Muscle layer of colon (tissue), 2 donors: ENCODE data around the gene SERPINE2.

Experiments
- H3K27ac ChIP-seq: one replicate; pipeline ENCODE4 v1.7.0; 2013; ENCODE audit warnings: low read depth, mild to moderate bottlenecking, low read length, moderate library complexity
- H3K27me3 ChIP-seq, 2 donors: one replicate each; pipeline ENCODE4 v1.7.0; 2013; ENCODE audit warnings: low read length in 2 of 2, mild to moderate bottlenecking in 2 of 2; ENCODE audit not compliant: insufficient read depth in 2 of 2, control insufficient read depth in 1 of 2
- H3K36me3 ChIP-seq: one replicate; pipeline ENCODE4 v1.7.0; 2013; ENCODE audit warnings: mild to moderate bottlenecking, low read length; ENCODE audit not compliant: insufficient read depth
- H3K4me1 ChIP-seq: one replicate; pipeline ENCODE4 v1.7.0; 2013; ENCODE audit warnings: mild to moderate bottlenecking, low read length; ENCODE audit not compliant: insufficient read depth
- H3K4me3 ChIP-seq, 2 donors: one replicate each; pipeline ENCODE4 v1.7.0; 2013; ENCODE audit warnings: low read length in 2 of 2, low read depth in 1 of 2, mild to moderate bottlenecking in 1 of 2, moderate library complexity in 1 of 2
- H3K9ac ChIP-seq: one replicate; pipeline ENCODE4 v1.7.0; 2013; ENCODE audit warnings: low read length
- H3K9me3 ChIP-seq: one replicate; pipeline ENCODE4 v1.7.0; 2013; ENCODE audit warnings: mild to moderate bottlenecking, low read length
- donor health status: abdominal sarcoma.
- donor health status: Adenocarcinoma of cecum.

The SERPINE2 gene

DNA sequence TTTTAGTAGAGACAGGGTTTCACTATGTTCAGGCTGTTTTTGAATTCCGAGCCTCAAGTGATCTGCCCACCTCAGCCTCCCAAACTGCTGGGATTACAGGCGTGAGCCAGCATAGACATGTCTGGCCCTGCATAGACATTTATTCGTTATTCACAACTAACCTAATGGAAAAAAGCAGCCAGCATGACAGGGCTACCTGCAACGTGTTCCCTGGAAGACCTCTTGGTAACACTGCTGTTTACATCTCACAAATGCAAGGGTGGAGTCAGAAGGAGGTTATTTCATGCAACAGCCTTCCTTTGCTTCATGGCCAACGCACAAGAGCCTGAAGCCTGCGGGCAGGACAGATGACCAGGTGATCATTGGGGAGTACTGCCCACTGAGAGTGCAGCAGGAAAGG lies 9.2 kb downstream of the SERPINE2 start:
- H3K9me3 ChIP-seq, result no peaks in the 10 kb centered on the region
- no peaks in the 10 kb centered on the region for H3K4me1 ChIP-seq
- H3K27me3 ChIP-seq, result no peaks in the 10 kb centered on the region
- H3K27ac ChIP-seq, result no peak overlapping the region
- H3K9ac ChIP-seq, result no peak overlapping the region
- H3K4me3 ChIP-seq, result no peak overlapping the region
- H3K36me3 ChIP-seq, result no peaks in the 10 kb centered on the region

DNA sequence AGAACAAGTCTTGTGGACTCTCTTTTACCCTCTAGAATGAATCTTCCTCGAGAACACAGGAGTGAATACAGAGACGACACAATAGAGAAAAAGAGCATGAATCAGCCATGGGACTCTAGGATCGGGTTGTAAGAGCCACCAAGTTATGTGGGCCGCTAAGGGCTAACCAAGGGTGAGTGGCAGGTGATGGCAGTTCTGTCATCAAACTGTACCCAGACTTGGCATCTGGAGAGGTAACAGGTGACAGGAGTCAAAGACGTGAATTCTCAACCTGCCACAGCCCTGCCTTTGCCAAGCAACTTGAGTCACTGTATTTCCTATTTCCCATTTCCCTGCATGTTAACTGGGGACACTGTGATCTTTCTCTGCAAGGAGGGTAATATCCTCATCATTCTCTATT lies 11.2 kb downstream of the SERPINE2 start:
- H3K27me3 ChIP-seq, result no peaks in the 10 kb centered on the region
- no peak overlapping the region for H3K9ac ChIP-seq
- H3K36me3 ChIP-seq, result no peaks in the 10 kb centered on the region
- no peak overlapping the region for H3K4me3 ChIP-seq
- H3K27ac ChIP-seq, result no peak overlapping the region
- no peaks in the 10 kb centered on the region for H3K9me3 ChIP-seq
- no peaks in the 10 kb centered on the region for H3K4me1 ChIP-seq

DNA sequence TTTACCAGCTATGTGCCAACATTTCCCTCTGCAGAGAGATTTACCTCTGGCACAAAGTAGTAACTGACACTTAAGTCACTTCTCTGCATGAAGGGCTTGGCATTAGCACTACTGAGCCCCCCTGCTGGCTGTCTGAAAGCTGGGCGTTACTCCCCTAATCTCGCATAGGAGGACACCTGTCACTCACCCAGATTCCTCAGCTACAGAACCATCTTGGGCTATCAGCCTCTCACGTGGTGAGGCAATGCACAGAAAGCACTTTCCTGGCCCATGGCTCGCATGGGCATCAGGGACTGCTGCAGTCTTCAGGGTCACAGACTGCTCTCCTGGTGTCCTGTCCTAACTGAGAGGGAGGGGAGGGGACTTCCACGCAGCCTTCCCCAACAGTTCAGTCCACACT lies 12.0 kb downstream of the SERPINE2 start:
- H3K27ac ChIP-seq, result no peak overlapping the region
- no peaks in the 10 kb centered on the region for H3K27me3 ChIP-seq
- H3K9me3 ChIP-seq, result no peaks in the 10 kb centered on the region
- H3K4me1 ChIP-seq, result no peaks in the 10 kb centered on the region
- no peaks in the 10 kb centered on the region for H3K36me3 ChIP-seq
- no peak overlapping the region for H3K4me3 ChIP-seq
- H3K9ac ChIP-seq, result no peak overlapping the region

DNA sequence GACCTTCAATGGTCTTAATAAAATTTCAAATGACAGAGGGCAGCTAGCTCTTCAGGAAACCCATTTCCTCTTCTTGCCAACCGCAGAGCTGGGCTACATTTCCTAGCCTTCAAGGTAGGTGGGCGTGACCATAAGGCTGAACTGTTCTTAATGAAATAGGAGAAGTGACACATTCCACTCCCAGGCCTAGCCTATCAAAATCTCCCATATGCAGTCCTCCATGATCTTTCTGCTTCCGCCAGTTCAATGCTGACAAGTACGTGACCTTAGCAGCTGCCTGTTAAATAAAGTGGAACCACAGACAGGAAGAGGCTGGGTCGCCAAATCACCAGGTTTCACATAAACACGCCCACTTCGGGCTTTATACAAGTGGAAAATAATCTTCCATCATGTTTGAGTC lies 13.2 kb downstream of the SERPINE2 start:
- H3K4me1 ChIP-seq, result no peaks in the 10 kb centered on the region
- no peaks in the 10 kb centered on the region for H3K27me3 ChIP-seq
- no peaks in the 10 kb centered on the region for H3K9me3 ChIP-seq
- H3K4me3 ChIP-seq, result no peak overlapping the region
- no peak overlapping the region for H3K27ac ChIP-seq
- no peak overlapping the region for H3K9ac ChIP-seq
- no peaks in the 10 kb centered on the region for H3K36me3 ChIP-seq

DNA sequence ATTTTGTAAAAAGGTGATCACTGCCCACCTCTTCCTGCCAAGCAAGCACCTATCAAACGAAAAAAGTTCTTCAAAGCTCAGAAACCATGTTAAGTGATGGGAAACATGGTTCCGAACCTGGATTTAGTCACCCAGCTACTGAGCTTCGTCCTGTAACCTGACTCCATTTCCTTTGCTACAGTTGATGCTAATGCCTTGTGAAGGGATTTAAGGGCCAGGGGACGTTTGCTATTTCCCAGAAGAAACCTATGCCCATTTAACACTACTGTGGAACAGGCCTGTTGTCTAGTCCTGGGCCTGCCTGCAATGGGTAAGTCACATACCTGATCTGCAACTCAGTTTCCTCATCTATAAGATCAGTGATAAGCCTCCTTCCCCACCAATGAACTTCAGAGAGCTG lies 14.8 kb downstream of the SERPINE2 start:
- Histone ChIP-seq H3K36me3 (no peaks in the 10 kb centered on the region), H3K27ac (no peak overlapping the region), H3K4me3 (no peak overlapping the region), H3K4me1 (no peaks in the 10 kb centered on the region), H3K9ac (no peak overlapping the region), H3K27me3 (no peaks in the 10 kb centered on the region), H3K9me3 (no peaks in the 10 kb centered on the region)

DNA sequence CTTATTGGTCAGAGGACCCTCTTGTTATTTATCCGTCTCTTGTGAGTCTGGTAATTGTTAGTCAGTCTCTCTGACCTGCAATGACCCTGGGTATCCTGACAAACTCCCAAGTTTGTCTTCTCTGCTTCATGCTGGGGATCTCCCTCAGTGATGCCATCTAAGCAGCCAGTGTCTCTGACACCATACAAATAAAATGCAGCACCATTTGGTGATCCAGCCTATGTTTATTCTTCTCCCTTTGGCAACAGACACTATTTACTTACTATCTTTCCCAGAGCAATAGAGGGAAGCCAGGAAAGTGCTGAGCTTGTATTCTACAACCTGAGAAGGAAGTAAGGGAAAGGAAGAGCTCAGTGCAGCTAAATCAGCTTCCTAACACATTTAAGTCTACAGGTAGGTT lies 15.9 kb downstream of the SERPINE2 start:
- Histone ChIP-seq H3K36me3 (no peaks in the 10 kb centered on the region), H3K4me3 (no peak overlapping the region), H3K27me3 (no peaks in the 10 kb centered on the region), H3K27ac (no peak overlapping the region), H3K9ac (no peak overlapping the region), H3K4me1 (no peaks in the 10 kb centered on the region), H3K9me3 (no peaks in the 10 kb centered on the region)

DNA sequence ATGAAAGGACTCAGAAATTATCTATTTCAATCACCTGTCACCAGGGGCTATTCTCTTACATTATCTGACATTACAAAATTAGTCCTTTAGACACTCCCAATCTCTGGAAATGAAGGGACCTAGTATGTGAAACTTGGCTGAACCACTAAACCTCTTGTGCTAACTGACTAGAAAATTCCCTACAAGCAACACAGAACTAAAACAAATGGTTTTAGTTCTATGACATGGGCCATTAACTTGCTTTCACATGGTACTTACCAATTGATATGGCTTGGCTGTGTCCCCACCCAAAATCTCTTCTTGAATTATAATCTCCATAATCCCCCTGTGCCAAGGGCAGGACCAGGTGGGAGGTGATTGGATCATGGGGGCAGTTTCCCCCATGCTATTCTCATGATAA lies 16.6 kb downstream of the SERPINE2 start:
- no peak overlapping the region for H3K9ac ChIP-seq
- H3K4me1 ChIP-seq, result no peaks in the 10 kb centered on the region
- H3K36me3 ChIP-seq, result no peaks in the 10 kb centered on the region
- no peaks in the 10 kb centered on the region for H3K9me3 ChIP-seq
- no peak overlapping the region for H3K27ac ChIP-seq
- H3K4me3 ChIP-seq, result no peak overlapping the region
- H3K27me3 ChIP-seq, result no peaks in the 10 kb centered on the region

DNA sequence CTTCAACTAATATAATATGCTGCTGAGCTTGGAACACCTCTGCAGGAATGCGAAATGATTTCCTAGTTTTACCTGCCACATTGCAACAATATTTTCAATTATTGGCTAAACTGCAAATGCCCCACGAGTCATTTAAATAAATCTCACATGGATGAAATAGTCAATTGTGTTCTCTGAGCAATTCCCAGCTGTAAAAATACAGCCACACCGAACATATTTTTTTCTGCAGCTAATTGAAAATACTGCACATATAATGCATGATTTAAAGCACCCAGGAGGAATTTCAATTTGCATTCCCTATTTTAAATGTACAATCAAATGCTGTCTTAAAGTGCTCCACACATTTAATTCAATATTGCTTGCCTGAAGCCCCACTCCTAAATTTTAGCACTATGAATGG lies 18.6 kb downstream of the SERPINE2 start:
- Histone ChIP-seq H3K4me3 (no peak overlapping the region), H3K9me3 (no peaks in the 10 kb centered on the region), H3K27me3 (no peaks in the 10 kb centered on the region), H3K4me1 (no peaks in the 10 kb centered on the region), H3K27ac (no peak overlapping the region), H3K9ac (no peak overlapping the region), H3K36me3 (no peaks in the 10 kb centered on the region)

DNA sequence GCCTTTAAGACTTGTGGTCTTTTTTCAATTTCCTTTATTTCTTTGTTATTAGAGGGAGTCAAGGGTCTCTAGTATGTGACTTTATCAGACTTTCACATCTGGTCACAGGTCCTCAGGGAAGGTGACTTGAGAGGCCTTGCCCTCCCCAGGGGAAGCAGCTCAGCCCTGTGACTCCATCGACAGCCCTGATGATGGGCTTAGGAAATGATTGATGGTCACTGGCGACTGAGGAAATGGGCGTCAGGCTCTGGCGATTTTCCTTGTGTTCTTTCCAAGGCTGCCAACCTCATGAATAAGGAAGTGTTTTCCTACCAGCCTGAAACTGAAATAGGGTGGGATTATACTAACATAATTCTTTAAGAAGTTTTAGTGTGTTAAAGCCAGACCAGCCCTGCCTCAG lies 21.1 kb downstream of the SERPINE2 start:
- H3K9me3 ChIP-seq, result no peaks in the 10 kb centered on the region

DNA sequence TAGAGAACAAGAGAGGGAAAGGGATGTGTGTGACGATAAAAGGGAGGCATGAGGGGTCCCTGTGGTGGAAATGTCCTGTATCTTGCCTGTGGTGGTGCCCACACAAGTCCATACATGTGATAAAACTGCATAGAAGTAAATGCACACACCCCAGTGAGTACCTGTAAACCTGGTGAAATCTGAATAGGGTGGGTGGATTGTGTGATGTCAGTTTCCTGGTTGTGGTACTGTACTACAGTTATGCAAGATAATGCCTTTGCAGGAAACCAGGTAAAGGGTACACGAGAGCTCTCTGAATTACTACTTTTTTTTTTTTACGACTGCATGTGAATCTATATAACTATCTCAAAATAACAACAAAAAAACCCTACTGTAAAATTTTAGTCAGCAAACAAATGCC lies 22.1 kb downstream of the SERPINE2 start:
- Histone ChIP-seq H3K4me3 (no peak overlapping the region), H3K9ac (no peak overlapping the region), H3K36me3 (no peaks in the 10 kb centered on the region), H3K4me1 (no peaks in the 10 kb centered on the region), H3K27me3 (no peaks in the 10 kb centered on the region), H3K9me3 (no peaks in the 10 kb centered on the region), H3K27ac (no peak overlapping the region)

More for the DNA sequence above, 21.1 kb downstream of the SERPINE2 start:
- H3K4me3 ChIP-seq, result no peak overlapping the region
- H3K27ac ChIP-seq, result no peak overlapping the region
- H3K9ac ChIP-seq, result no peak overlapping the region
- no peaks in the 10 kb centered on the region for H3K4me1 ChIP-seq
- no peaks in the 10 kb centered on the region for H3K27me3 ChIP-seq
- H3K36me3 ChIP-seq, result no peaks in the 10 kb centered on the region

DNA sequence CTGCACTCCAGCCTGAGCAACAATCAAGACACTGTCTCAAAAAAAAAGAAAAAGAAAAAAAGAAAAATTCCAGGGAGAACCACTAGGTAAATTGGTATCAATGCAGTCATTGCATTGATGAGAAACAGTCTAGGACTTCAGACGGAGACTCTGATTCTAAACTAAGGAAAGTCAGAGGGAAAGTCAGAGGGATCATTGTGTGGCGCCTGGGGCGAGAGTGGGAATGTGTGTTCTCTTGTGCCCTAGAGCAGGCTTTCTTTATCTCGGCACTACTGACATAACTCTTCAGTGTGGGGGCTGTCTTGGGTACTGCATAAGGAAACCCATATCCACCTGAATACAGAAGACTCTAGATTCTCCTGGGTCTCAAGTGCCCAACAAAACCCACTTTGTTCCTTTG lies 24.8 kb downstream of the SERPINE2 start:
- no peak overlapping the region for H3K27ac ChIP-seq
- no peak overlapping the region for H3K9ac ChIP-seq
- no peaks in the 10 kb centered on the region for H3K9me3 ChIP-seq
- no peaks in the 10 kb centered on the region for H3K27me3 ChIP-seq
- H3K4me3 ChIP-seq, result no peak overlapping the region
- H3K36me3 ChIP-seq, result no peaks in the 10 kb centered on the region
- no peaks in the 10 kb centered on the region for H3K4me1 ChIP-seq

DNA sequence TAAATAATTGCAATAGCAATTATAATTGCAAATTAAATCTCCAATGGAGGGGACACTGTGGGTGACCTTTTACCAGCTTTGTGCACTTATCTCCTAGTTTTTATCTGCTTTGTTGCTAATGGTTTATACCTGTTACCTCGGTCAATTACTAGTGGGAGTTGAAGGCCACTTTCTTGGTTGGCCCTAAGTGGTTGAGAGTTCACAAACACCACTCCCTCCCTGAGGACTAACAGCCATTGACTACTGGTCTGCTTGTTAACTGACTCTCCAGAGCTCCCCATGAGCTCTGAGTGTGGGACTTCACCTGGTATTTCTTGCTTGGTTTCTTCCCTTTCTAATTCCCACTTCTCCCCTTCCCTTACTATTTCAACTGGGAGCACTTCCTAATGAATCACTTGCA lies 27.2 kb downstream of the SERPINE2 start:
- Histone ChIP-seq H3K27me3 (no peaks in the 10 kb centered on the region), H3K9me3 (no peaks in the 10 kb centered on the region), H3K27ac (no peak overlapping the region), H3K4me1 (no peaks in the 10 kb centered on the region), H3K4me3 (no peak overlapping the region), H3K9ac (no peak overlapping the region), H3K36me3 (no peaks in the 10 kb centered on the region)
